Measurements from ENCODE around the gene CADM1. TPM values are rescaled to one million over a fixed set of nuclear protein-coding genes. Genes with fewer than 3 reads are reported as not detected.

CADM1 gene
- total RNA-seq, 1 experiment from 2014 or later, result 0.79 TPM

- TF ChIP-seq ZNF274 (IDR thresholded peaks at IDR 0.05; ENCODE audit: low read depth, low read length) (no peak), CTCF (IDR thresholded peaks at IDR 0.05 in 2 of 3, conservative IDR thresholded peaks at IDR 0.05 in 1 of 3; ENCODE audit: borderline replicate concordance in 1 of 3, insufficient read depth in 1 of 3, low read depth in 2 of 3, low read length in 2 of 3) (no peak), JUND (IDR thresholded peaks at IDR 0.05) (no peak), SIN3A (IDR thresholded peaks at IDR 0.05; ENCODE audit: low read depth) (no peak), TCF7L2 (IDR thresholded peaks at IDR 0.05; ENCODE audit: borderline replicate concordance, extremely low read depth, insufficient read depth, insufficient read length) (no peak), SP1 (IDR thresholded peaks at IDR 0.05; ENCODE audit: low read depth) (no peak), RAD21 (IDR thresholded peaks at IDR 0.05; ENCODE audit: low read depth) (no peak), ATF3 (IDR thresholded peaks at IDR 0.05) (no peak), FOSL1 (IDR thresholded peaks at IDR 0.05; ENCODE audit: low read depth) (no peak), CEBPB (IDR thresholded peaks at IDR 0.05; ENCODE audit: low read depth) (no peak), EZH2phosphoT487 (IDR thresholded peaks at IDR 0.05; ENCODE audit: borderline replicate concordance) (no peak), POLR2AphosphoS5 (IDR thresholded peaks at IDR 0.05; ENCODE audit: low read depth, low read length) (no peak), SRF (IDR thresholded peaks at IDR 0.05; ENCODE audit: low read depth) (no peak), ELF1 (IDR thresholded peaks at IDR 0.05; ENCODE audit: borderline replicate concordance, low read depth) (no peak), ZFX (IDR thresholded peaks at IDR 0.05) (no peak), ZBTB33 (IDR thresholded peaks at IDR 0.05; ENCODE audit: extremely low read depth, insufficient replicate concordance, low read length) (no peak), EGR1 (IDR thresholded peaks at IDR 0.05; ENCODE audit: low read depth) (no peak)
- Histone ChIP-seq H3K36me3 (ENCODE audit: control insufficient read depth in 1 of 2, insufficient read depth in 2 of 2, low read length in 2 of 2) (no peaks in the 10 kb centered on the region), H3K9me2 (ENCODE audit: insufficient read depth) (no peaks in the 10 kb centered on the region), H3K27me3 (ENCODE audit: insufficient read depth, low read length) (no peaks in the 10 kb centered on the region), H3K9ac (ENCODE audit: low read length) (no peak overlapping the region), H3K4me3 (replicated peaks in 1 of 2; ENCODE audit: low read depth in 1 of 2, low read length in 2 of 2) (no peak overlapping the region), H3K4me2 (ENCODE audit: low read length) (no peak overlapping the region), H3K27ac (ENCODE audit: low read depth, low read length) (no peak overlapping the region), H3K4me1 (ENCODE audit: control insufficient read depth in 1 of 2, insufficient read depth in 2 of 2, low read length in 2 of 2) (no peaks in the 10 kb centered on the region), H4K20me1 (ENCODE audit: insufficient read depth) (no peaks in the 10 kb centered on the region), H2AFZ (ENCODE audit: low read depth, low read length, poor library complexity, severe bottlenecking) (no peak overlapping the region), H3K9me3 (ENCODE audit: control insufficient read depth in 1 of 2, insufficient read depth in 1 of 2, low read depth in 1 of 2, low read length in 2 of 2) (peaks cover 0 to 8% of the 10 kb centered on the region in 2 experiments; a peak in 2 of 4 replicates), H3K79me2 (ENCODE audit: insufficient read depth, low read length) (no peaks in the 10 kb centered on the region)
- DNase-seq (ENCODE audit: low read depth, low spot score) (no peak), ATAC-seq (no peak)
- BruUV-seq (replicated peaks), result no TSS peak
- intact Hi-C loops (cut with micrococcal nuclease), result no loop called here
- ChIA-PET CTCF (no interaction called here), RAD21 (ENCODE audit: low non-redundant PET in 1 of 2, low total read pairs in 2 of 2, uncharacterized antibody in 2 of 2, unreplicated experiment in 2 of 2) (no interaction called here), POLR2A (no interaction called here)
Measured at GRCh38 chr11:115357066-115357465, 147.1 kb downstream of the CADM1 start.

Data from HCT116 (cell line).